MCF 10A (cell line): Measurements from ENCODE around the gene C2. TPM values are rescaled to one million over a fixed set of nuclear protein-coding genes. Genes with fewer than 3 reads are reported as not detected.

ENCODE experiments used
- BruUV-seq: library from RNA; stranded (reverse); fragments of 400-500 nt; replicated peaks from 2 replicates; lab custom pipeline; 2021; lab: Mats Ljungman, UMichigan
- CTCF ChIA-PET: fragments of 300-600 bp; sonication (Branson Sonifier 250); formaldehyde crosslinking; extraction: SDS; loops from one replicate; lab custom pipeline; 2021; ENCODE audit warnings: antibody characterized with exemption, inconsistent platforms; lab: Yijun Ruan, JAX
- POLR2A ChIA-PET: fragments of 300-600, 350-650 bp; sonication (Branson Sonifier 250); formaldehyde crosslinking; extraction: SDS; loops from one replicate; lab custom pipeline; 2020; ENCODE audit warnings: antibody characterized with exemption, inconsistent platforms; lab: Yijun Ruan, JAX
- DNase-seq: peaks from one replicate; pipeline ENCODE4 v3.0.0-alpha.2; 2018; ENCODE audit not compliant: unreplicated experiment
- H3K27ac Mint-ChIP-seq: one replicate; pipeline ENCODE4 v1.8.0; 2022; ENCODE audit warnings: mild to moderate bottlenecking, low read depth, mixed read lengths; ENCODE audit not compliant: unreplicated experiment
- H3K27me3 Mint-ChIP-seq: one replicate; pipeline ENCODE4 v1.8.0; 2022; ENCODE audit warnings: mixed read lengths; ENCODE audit not compliant: insufficient read depth, unreplicated experiment
- H3K36me3 Mint-ChIP-seq: one replicate; pipeline ENCODE4 v1.8.0; 2022; ENCODE audit warnings: mild to moderate bottlenecking, moderate library complexity, mixed read lengths; ENCODE audit not compliant: insufficient read depth, unreplicated experiment
- H3K4me1 Mint-ChIP-seq: one replicate; pipeline ENCODE4 v1.8.0; 2022; ENCODE audit warnings: mixed read lengths; ENCODE audit not compliant: insufficient read depth, unreplicated experiment
- H3K4me3 Mint-ChIP-seq: one replicate; pipeline ENCODE4 v1.8.0; 2022; ENCODE audit warnings: mild to moderate bottlenecking, moderate library complexity, mixed read lengths; ENCODE audit not compliant: unreplicated experiment
- H3K9me3 Mint-ChIP-seq: one replicate; pipeline ENCODE4 v1.8.0; 2022; ENCODE audit warnings: mixed read lengths; ENCODE audit not compliant: unreplicated experiment
- intact Hi-C: fragments of 100-400 bp; cut with micrococcal nuclease; formaldehyde crosslinking; loops from 2 replicates; pipeline ENCODE4 v1.14.1; 2022
- total RNA-seq: library from RNA; stranded (reverse); gene quantifications from 2 replicates; pipeline ENCODE4 v1.2.3, GENCODE V29; 2022
- TF ChIP-seq, protein P1 (sequence below): fragments of 200-600 bp; IDR thresholded peaks from one replicate; pipeline ENCODE4 v1.8.0; 2022; ENCODE audit warnings: antibody characterized with exemption, mild to moderate bottlenecking; ENCODE audit not compliant: unreplicated experiment

C2 gene
- total RNA-seq, 1 experiment from 2014 or later, result not detected

DNA sequence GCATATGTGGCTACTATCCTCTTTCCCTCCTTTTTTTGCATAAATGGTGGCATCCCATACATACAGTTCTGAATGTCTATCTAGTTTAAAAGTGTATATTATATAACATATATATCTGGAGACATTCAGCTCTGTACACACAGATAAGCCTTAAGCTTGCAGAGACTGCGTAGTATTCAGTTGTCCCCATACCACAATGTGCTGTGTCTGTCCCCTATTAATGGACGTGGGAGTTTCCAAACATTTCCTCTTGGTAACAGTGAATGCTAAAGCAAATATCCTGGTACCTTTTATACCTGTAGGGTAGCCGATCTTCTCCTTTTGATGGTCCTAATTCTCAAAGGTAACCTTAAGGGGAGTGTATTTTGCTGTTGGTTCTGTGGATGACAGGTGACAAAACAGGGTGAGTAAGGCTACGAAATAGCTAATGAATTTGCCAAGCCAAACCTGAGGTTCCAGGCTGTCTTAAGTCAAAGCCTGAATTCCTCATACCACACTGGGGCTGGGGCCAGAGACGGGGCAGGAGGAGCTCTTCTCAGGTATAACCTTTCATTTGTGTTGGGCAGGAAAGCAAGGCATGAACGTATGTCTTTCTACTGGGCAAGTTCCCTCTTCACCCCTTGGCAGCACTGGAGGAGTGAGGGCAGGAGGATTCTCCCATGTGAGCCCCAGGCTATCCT is 7.8 kb upstream of the C2 start:
- Mint-ChIP-seq H3K27me3 (no peaks in the 10 kb centered on the region), H3K9me3 (no peaks in the 10 kb centered on the region), H3K4me3 (no peak overlapping the region), H3K27ac (no peak overlapping the region), H3K4me1 (peaks cover 6% of the 10 kb centered on the region), H3K36me3 (no peaks in the 10 kb centered on the region)
- ChIA-PET POLR2A (interaction anchor here (0.6 to 0.8 kb wide), 4 partner anchors 13 to 268 kb away, joined by 3 to 5 read pairs (median 3); no protein-coding TSS in a partner anchor), CTCF (interaction anchor here (0.6 kb wide), 1 partner anchor 92 kb away, joined by 3 read pairs; the partner anchor contains the start of gene HSPA1B)
- TF ChIP-seq, protein P1, sequence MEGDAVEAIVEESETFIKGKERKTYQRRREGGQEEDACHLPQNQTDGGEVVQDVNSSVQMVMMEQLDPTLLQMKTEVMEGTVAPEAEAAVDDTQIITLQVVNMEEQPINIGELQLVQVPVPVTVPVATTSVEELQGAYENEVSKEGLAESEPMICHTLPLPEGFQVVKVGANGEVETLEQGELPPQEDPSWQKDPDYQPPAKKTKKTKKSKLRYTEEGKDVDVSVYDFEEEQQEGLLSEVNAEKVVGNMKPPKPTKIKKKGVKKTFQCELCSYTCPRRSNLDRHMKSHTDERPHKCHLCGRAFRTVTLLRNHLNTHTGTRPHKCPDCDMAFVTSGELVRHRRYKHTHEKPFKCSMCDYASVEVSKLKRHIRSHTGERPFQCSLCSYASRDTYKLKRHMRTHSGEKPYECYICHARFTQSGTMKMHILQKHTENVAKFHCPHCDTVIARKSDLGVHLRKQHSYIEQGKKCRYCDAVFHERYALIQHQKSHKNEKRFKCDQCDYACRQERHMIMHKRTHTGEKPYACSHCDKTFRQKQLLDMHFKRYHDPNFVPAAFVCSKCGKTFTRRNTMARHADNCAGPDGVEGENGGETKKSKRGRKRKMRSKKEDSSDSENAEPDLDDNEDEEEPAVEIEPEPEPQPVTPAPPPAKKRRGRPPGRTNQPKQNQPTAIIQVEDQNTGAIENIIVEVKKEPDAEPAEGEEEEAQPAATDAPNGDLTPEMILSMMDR, result no peak
- no TSS peak for BruUV-seq
- intact Hi-C loops, result no loop called here
- no peak for DNase-seq

DNA sequence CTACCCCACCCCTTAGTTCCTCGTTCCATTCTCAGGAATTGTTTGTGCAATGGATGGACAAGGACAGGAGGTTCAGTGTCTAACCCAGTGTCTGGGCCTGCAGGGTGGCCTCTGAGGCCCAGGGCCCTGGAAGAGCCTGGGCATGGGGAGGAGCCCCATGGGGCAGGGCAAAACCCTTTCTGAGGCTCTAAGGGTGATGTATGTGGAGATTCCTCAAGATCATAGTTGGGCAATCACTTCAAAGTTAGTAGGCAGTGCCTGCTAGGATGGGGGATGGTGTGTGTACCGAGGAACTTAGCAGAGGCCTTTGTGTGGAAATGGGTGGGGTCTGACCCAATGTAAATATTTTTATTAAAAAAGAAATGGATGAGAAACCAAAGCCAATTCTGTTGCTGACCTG is 6.7 kb upstream of the C2 start:
- Mint-ChIP-seq H3K9me3 (no peaks in the 10 kb centered on the region), H3K4me3 (no peak overlapping the region), H3K4me1 (peaks cover 6% of the 10 kb centered on the region), H3K27ac (no peak overlapping the region), H3K36me3 (no peaks in the 10 kb centered on the region), H3K27me3 (no peaks in the 10 kb centered on the region)
- TF ChIP-seq, protein P1, result no peak
- CTCF ChIA-PET, result interaction anchor here (0.6 to 0.9 kb wide), 3 partner anchors 14 to 31 kb away, joined by 3 to 5 read pairs (median 4); partner anchors contain the start of gene CFB
- intact Hi-C loops, result no loop called here
- DNase-seq, result peak; percentile 34
- BruUV-seq, result no TSS peak
- POLR2A ChIA-PET, result interaction anchor here (0.6 to 1.4 kb wide), 3 partner anchors 9 to 258 kb away, joined by 3 read pairs; no protein-coding TSS in a partner anchor

DNA sequence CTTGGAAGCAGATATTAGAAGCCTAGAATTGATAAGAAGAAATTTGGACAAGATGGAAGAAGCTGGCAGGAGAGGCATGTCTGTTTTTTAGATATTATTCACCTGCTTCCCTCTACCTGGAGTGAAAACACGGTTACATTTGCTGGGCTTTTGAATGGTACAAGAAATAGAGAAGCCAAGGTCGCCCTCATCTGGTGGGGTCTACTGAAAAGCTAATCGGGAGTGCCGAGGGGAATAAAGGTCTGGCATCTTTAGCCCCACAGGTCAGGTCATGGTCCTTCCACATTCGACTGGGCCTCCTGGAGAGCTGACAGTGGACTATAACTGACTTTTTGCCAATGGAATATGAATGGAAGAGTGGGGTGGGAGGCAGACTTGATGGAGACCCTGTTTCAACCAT is 4.6 kb upstream of the C2 start:
- TF ChIP-seq, protein P1, result no peak
- H3K9me3 Mint-ChIP-seq, result no peaks in the 10 kb centered on the region
- POLR2A ChIA-PET, result interaction anchor here (0.7 to 0.9 kb wide), 2 partner anchors 49 to 86 kb away, joined by 3 read pairs; partner anchors contain the start of gene DXO
- no peak overlapping the region for H3K27ac Mint-ChIP-seq
- H3K4me3 Mint-ChIP-seq, result no peak overlapping the region
- no TSS peak for BruUV-seq
- CTCF ChIA-PET, result interaction anchor here (0.5 to 2.3 kb wide), 3 partner anchors 13 to 50 kb away, joined by 4 to 18 read pairs (median 5); no protein-coding TSS in a partner anchor
- DNase-seq, result peak; percentile 40
- no peaks in the 10 kb centered on the region for H3K27me3 Mint-ChIP-seq
- H3K4me1 Mint-ChIP-seq, result peaks cover 6% of the 10 kb centered on the region
- intact Hi-C loops, result no loop called here
- no peaks in the 10 kb centered on the region for H3K36me3 Mint-ChIP-seq
